K562 (cell line): Measurements from ENCODE around the gene LENEP. TPM values are rescaled to one million over a fixed set of nuclear protein-coding genes. Genes with fewer than 3 reads are reported as not detected.
A peak's percentile ranks its signal among the peaks of the same experiment; 100 is the strongest.

Experiments
- ATAC-seq: fragments of 200-7000 bp; cut with Tn5 transposase; 3 replicates; pipeline ENCODE4 v1.9.1; 2020; ENCODE audit warnings: moderate library complexity
- BruUV-seq: library from RNA; stranded (reverse); fragments of 400-500 nt; replicated peaks from 2 replicates; lab custom pipeline; 2021; lab: Mats Ljungman, UMichigan
- CTCF ChIA-PET: fragments of 300-600 bp; formaldehyde crosslinking; extraction: SDS; loops from one replicate; lab custom pipeline; 2021; ENCODE audit warnings: low intra/inter-chr PET ratio; lab: Yijun Ruan, JAX
- POLR2A ChIA-PET: fragments of 300-600, 350-650 bp; sonication (Branson Sonifier 250); formaldehyde crosslinking; extraction: SDS; loops from one replicate; lab custom pipeline; 2021; ENCODE audit warnings: antibody characterized with exemption, inconsistent platforms; lab: Yijun Ruan, JAX
- DNase-seq, 4 experiments: peaks; one replicate each; pipeline versions ENCODE4 v3.0.0 to v3.0.0-alpha.2; 2011 to 2018; ENCODE audit warnings: low spot score in 3 of 4, mixed read lengths in 3 of 4; ENCODE audit errors: extremely low read depth in 1 of 4
- FAIRE-seq: peaks from 2 replicates; lab custom pipeline; 2011; peaks lifted over from hg19 to GRCh38; lab: Jason Lieb, UNC
- H2AFZ ChIP-seq: 2 replicates; pipeline ENCODE4 v1.6.0; 2011; ENCODE audit warnings: low read depth, low read length, control low read depth, inconsistent platforms
- H3K27ac ChIP-seq: fragments of 200-600 bp; 3 replicates; pipeline ENCODE4 v1.8.0; 2011; ENCODE audit warnings: low read depth, mild to moderate bottlenecking, control low read depth, inconsistent platforms, low read length, moderate library complexity, mixed read lengths; ENCODE audit errors: extremely low read depth
- H3K27me3 ChIP-seq, 2 experiments: fragments of 300-600 bp in 1 of 2; 2 replicates in 1 of 2; 3 replicates in 1 of 2; pipeline versions ENCODE4 v1.6.0 to v1.8.0; 2011; ENCODE audit warnings: inconsistent platforms in 2 of 2, low read length in 2 of 2, mild to moderate bottlenecking in 1 of 2, mixed read lengths in 1 of 2, moderate library complexity in 1 of 2; ENCODE audit not compliant: control insufficient read depth in 2 of 2, insufficient read depth in 2 of 2
- H3K36me3 ChIP-seq: fragments of 300-600 bp; 3 replicates; pipeline ENCODE4 v1.8.0; 2011; ENCODE audit warnings: mild to moderate bottlenecking, low read length, inconsistent platforms; ENCODE audit not compliant: control insufficient read depth, insufficient read depth
- H3K4me1 ChIP-seq, 2 experiments: fragments of 200-600 bp in 1 of 2; replicated peaks in 1 of 2; 2 replicates in 1 of 2; 3 replicates in 1 of 2; pipeline versions ENCODE4 v1.5.1 to v1.8.0; 2011; ENCODE audit warnings: inconsistent platforms in 2 of 2, low read length in 2 of 2, mild to moderate bottlenecking in 1 of 2, mixed read lengths in 1 of 2, moderate library complexity in 1 of 2; ENCODE audit not compliant: control insufficient read depth in 2 of 2, insufficient read depth in 2 of 2
- H3K4me2 ChIP-seq: 2 replicates; pipeline ENCODE4 v1.6.1; 2011; ENCODE audit warnings: low read length, control low read depth, inconsistent platforms, mixed read lengths; ENCODE audit not compliant: insufficient read depth
- H3K4me3 ChIP-seq: fragments of 200-600 bp; sonication (generic), shearing (Covaris generic); 2 replicates; pipeline ENCODE4 v1.5.1; 2016; ENCODE audit warnings: control low read depth, inconsistent platforms
- H3K79me2 ChIP-seq: fragments of 200-600 bp; 3 replicates; pipeline ENCODE4 v1.8.0; 2011; ENCODE audit warnings: low read length, inconsistent platforms; ENCODE audit not compliant: control insufficient read depth, insufficient read depth
- H3K9ac ChIP-seq, 2 experiments: 2 replicates each; pipeline versions ENCODE4 v1.6.0 to v1.6.1; 2011; ENCODE audit warnings: low read depth in 2 of 2, low read length in 2 of 2, control low read depth in 1 of 2, inconsistent platforms in 1 of 2, mild to moderate bottlenecking in 1 of 2, mixed read lengths in 1 of 2; ENCODE audit not compliant: insufficient read depth in 1 of 2
- H3K9me1 ChIP-seq: one replicate; pipeline ENCODE4 v1.6.0; 2011; ENCODE audit warnings: inconsistent platforms, mild to moderate bottlenecking, low read length, moderate library complexity; ENCODE audit not compliant: control insufficient read depth, insufficient read depth
- H3K9me3 ChIP-seq: replicated peaks from 2 replicates; pipeline ENCODE4 v1.5.1; 2011; ENCODE audit warnings: low read depth, low read length, inconsistent platforms; ENCODE audit not compliant: control insufficient read depth, insufficient read depth
- H4K20me1 ChIP-seq: replicated peaks from 2 replicates; pipeline ENCODE4 v1.6.1; 2011; ENCODE audit warnings: low read length, inconsistent platforms, mixed read lengths; ENCODE audit not compliant: control insufficient read depth, insufficient read depth
- ARID3A ChIP-seq: IDR thresholded peaks from 2 replicates; pipeline ENCODE4 v1.6.1; 2012; ENCODE audit warnings: low read depth, low read length, improper control_type of control experiment, borderline replicate concordance
- ATF3 ChIP-seq, 2 experiments: fragments of 450-650 bp in 1 of 2; sonication (generic) in 1 of 2; formaldehyde crosslinking in 1 of 2; IDR thresholded peaks in 1 of 2; conservative IDR thresholded peaks in 1 of 2; 2 replicates each; pipeline versions ENCODE4 v1.6.1 to v1.8.1; 2016 to 2023; ENCODE audit warnings: mild to moderate bottlenecking in 2 of 2, moderate library complexity in 2 of 2, inconsistent platforms in 1 of 2, missing genetic modification reagents in 1 of 2
- CEBPG ChIP-seq, 3 experiments: fragments of 200-800 bp in 1 of 3; sonication (Bioruptor generic) in 1 of 3; sonication (generic) in 1 of 3; formaldehyde crosslinking in 1 of 3; IDR thresholded peaks in 2 of 3; conservative IDR thresholded peaks in 1 of 3; 2 replicates each; pipeline versions ENCODE4 v1.6.1 to v1.8.0; 2016 to 2022; ENCODE audit warnings: missing compliant biosample characterization in 2 of 3, missing genetic modification characterization in 2 of 3, mild to moderate bottlenecking in 1 of 3, missing genetic modification reagents in 1 of 3
- GABPA ChIP-seq: fragments of 200-800 bp; sonication (Bioruptor generic); conservative IDR thresholded peaks from 2 replicates; pipeline ENCODE4 v1.6.1; 2016; ENCODE audit warnings: low read depth, missing genetic modification characterization, missing compliant biosample characterization
- ILK ChIP-seq: fragments of 450-650 bp; IDR thresholded peaks from 2 replicates; pipeline ENCODE4 v1.6.1; 2016; ENCODE audit warnings: missing genetic modification characterization, low read depth, mild to moderate bottlenecking, missing compliant biosample characterization, moderate library complexity, borderline replicate concordance
- POLR2A ChIP-seq: fragments of 450-650 bp; conservative IDR thresholded peaks from 2 replicates; pipeline ENCODE4 v1.6.1; 2016
- WGBS: fragments of 100-300 bp; shearing (Covaris generic); methylation state at CpG from one replicate; pipeline ENCODE4 v1.1.6; 2016; ENCODE audit warnings: low coverage, mixed read lengths; ENCODE audit not compliant: insufficient coverage; ENCODE audit errors: missing lambda C conversion rate; 5-methylcytosine and 5-hydroxymethylcytosine counted together
- in situ Hi-C: fragments of 300-500 bp; cut with MboI; formaldehyde crosslinking; loops from 4 replicates; pipeline ENCODE4 v1.15.0; 2018; ENCODE audit warnings: inconsistent platforms, mixed read lengths
- intact Hi-C: fragments of 100-400 bp; cut with micrococcal nuclease; formaldehyde crosslinking; loops from 2 replicates; pipeline ENCODE4 v1.14.2; 2022
- polyA plus RNA-seq, 8 experiments: library from polyadenylated mRNA; depleted of rRNA in 4 of 8; stranded (reverse) in 5 of 8; unstranded in 3 of 8; fragments of >200 nt; fragmentation: Nextera tagmentation in 2 of 8; fragmentation: Illumina TruSeq in 1 of 8; extraction: Ambion mirVana in 2 of 8; extraction: Trizol in 1 of 8; gene quantifications; 2 replicates each; pipeline versions ENCODE4 v1.2.1 to v1.2.3, GENCODE V29; 2011 to 2014; ENCODE audit warnings: inconsistent platforms in 1 of 8, missing spikeins in 1 of 8
- total RNA-seq, 7 experiments: library from RNA; depleted of rRNA in 6 of 7; stranded (reverse); fragments of >200 nt in 6 of 7; fragmentation: Illumina TruSeq in 2 of 7; extraction: Trizol in 2 of 7; gene quantifications; 2 replicates each; pipeline versions ENCODE4 v1.2.1 to v1.2.3, GENCODE V29; 2011 to 2021; ENCODE audit warnings: low replicate concordance in 1 of 7

LENEP gene
- total and polyA plus RNA-seq, 9 of the 15 experiments (the other 6 are each of a cell fraction or from before 2014, with no cell fraction given): 0.23 to 0.87 (median 0.67) TPM; not detected in 5

GRCh38 chr1:155017946-155018316, 24.5 kb downstream of the LENEP start:
- ATAC-seq: peak; percentile 2
- CTCF ChIA-PET: interaction anchor here (1.1 to 2.8 kb wide), 7 partner anchors 17 to 460 kb away, joined by 3 to 28 read pairs (median 6); partner anchors contain the start of genes CKS1B, PBXIP1, PYGO2 and UBE2Q1
- FAIRE-seq: no peak
- WGBS: 74% methylated on average over 5 of the region's 6 CpGs
- H3K9ac ChIP-seq: peak overlapping the region; percentile 61 to 87; a peak in 3 of 4 replicates
- intact Hi-C loops (loop anchor here (1.0 to 2.0 kb wide), 2 partner anchors 16 to 57 kb away; partner anchors contain the start of genes PYGO2 and ZBTB7B), in situ Hi-C loops (no loop called here)
- H2AFZ ChIP-seq: no peak overlapping the region
- no TSS peak for BruUV-seq
- POLR2A ChIA-PET: interaction anchor here (0.5 to 2.3 kb wide), 14 partner anchors 10 to 62 kb away, joined by 3 to 15 read pairs (median 4); partner anchors contain the start of genes DCST1, DCST2, LENEP and PBXIP1
- peak overlapping the region; percentile 81; the same call in 2 of the 3 replicates for H3K27ac ChIP-seq
- H3K4me3 ChIP-seq: no peak overlapping the region
- H3K36me3 ChIP-seq: peaks cover 43% of the 10 kb centered on the region; the same call in 2 of the 3 replicates
- no peaks in the 10 kb centered on the region for H3K9me1 ChIP-seq
- H3K4me1 ChIP-seq: peaks cover 27 to 54% of the 10 kb centered on the region in 2 experiments
- H4K20me1 ChIP-seq: no peaks in the 10 kb centered on the region
- no peaks in the 10 kb centered on the region for H3K9me3 ChIP-seq
- TF ChIP-seq CEBPG (CRISPR knock-in tag; IDR thresholded peaks at IDR 0.05) (no peak), CEBPG (tag; conservative IDR thresholded peaks at IDR 0.05 in 1 of 2, IDR thresholded peaks at IDR 0.05 in 1 of 2) (peak; percentile 29 to 36; a peak in 1 of 4 replicates), ARID3A (no peak), POLR2A (0 out of 2 replicates have a peak, but pooled peaks have one; percentile 7), ATF3 (IDR thresholded peaks at IDR 0.05) (peak; percentile 71), ATF3 (CRISPR knock-in tag; conservative IDR thresholded peaks at IDR 0.05) (no peak), GABPA (tag) (0 out of 2 replicates have a peak, but pooled peaks have one; percentile 12), ILK (no peak)
- no peaks in the 10 kb centered on the region for H3K27me3 ChIP-seq
- H3K79me2 ChIP-seq: peaks cover 9% of the 10 kb centered on the region; the same call in 2 of the 3 replicates
- peak in 2 of 4 experiments; percentile 41 to 43 for DNase-seq
- peak overlapping the region; percentile 53 for H3K4me2 ChIP-seq
